ENCODE data around the gene BOD1L1. TPM values are rescaled to one million over a fixed set of nuclear protein-coding genes. Genes with fewer than 3 reads are reported as not detected.
A peak's percentile ranks its signal among the peaks of the same experiment; 100 is the strongest.

BOD1L1 gene
- total RNA-seq, 1 experiment from 2014 or later: 10.9 TPM

GRCh38 chr4:13558881-13559280, 68.6 kb downstream of the BOD1L1 start:
- DNase-seq (ENCODE audit: low read depth): peak; percentile 44

GRCh38 chr4:13555325-13555724, 72.2 kb downstream of the BOD1L1 start:
- no peak for DNase-seq (ENCODE audit: low read depth)

GRCh38 chr4:13553081-13553480, 74.4 kb downstream of the BOD1L1 start:
- no peak for DNase-seq (ENCODE audit: low read depth)

- DNase-seq (ENCODE audit: low read depth): peak; percentile 71
Observed at GRCh38 chr4:13548984-13549546, 78.5 kb downstream of the BOD1L1 start.

GRCh38 chr4:13548059-13548983, 79.2 kb downstream of the BOD1L1 start:
- peak; percentile 51 for DNase-seq (ENCODE audit: low read depth)

GRCh38 chr4:13547485-13548041, 80.0 kb downstream of the BOD1L1 start:
- no peak for DNase-seq (ENCODE audit: low read depth)

- no peak for DNase-seq (ENCODE audit: low read depth)
Observed at GRCh38 chr4:13546941-13547484, 80.5 kb downstream of the BOD1L1 start.

GRCh38 chr4:13546142-13546940, 81.2 kb downstream of the BOD1L1 start:
- DNase-seq (ENCODE audit: low read depth): no peak

GRCh38 chr4:13545394-13545808, 82.1 kb downstream of the BOD1L1 start:
- DNase-seq (ENCODE audit: low read depth): no peak

GRCh38 chr4:13544606-13545393, 82.7 kb downstream of the BOD1L1 start:
- DNase-seq (ENCODE audit: low read depth): peak; percentile 87

- peak; percentile 35 for DNase-seq (ENCODE audit: low read depth)
Observed at GRCh38 chr4:13543839-13544605, 83.5 kb downstream of the BOD1L1 start, which contains the start of gene NKX3-2. Gene NKX3-2 (minus strand): TSS chr4:13544508. CDS start chr4:13544414, 94 bp downstream.

GRCh38 chr4:13543032-13543838, 84.3 kb downstream of the BOD1L1 start:
- DNase-seq (ENCODE audit: low read depth): no peak

- no peak for DNase-seq (ENCODE audit: low read depth)
Observed at GRCh38 chr4:13542577-13543031, 84.9 kb downstream of the BOD1L1 start.

- DNase-seq (ENCODE audit: low read depth): no peak
Observed at GRCh38 chr4:13541720-13542576, 85.6 kb downstream of the BOD1L1 start.

- DNase-seq (ENCODE audit: low read depth): no peak
Observed at GRCh38 chr4:13541176-13541604, 86.3 kb downstream of the BOD1L1 start.

GRCh38 chr4:13540446-13541175, 86.9 kb downstream of the BOD1L1 start:
- no peak for DNase-seq (ENCODE audit: low read depth)
